ENCODE results near the gene NUP160.

DNA sequence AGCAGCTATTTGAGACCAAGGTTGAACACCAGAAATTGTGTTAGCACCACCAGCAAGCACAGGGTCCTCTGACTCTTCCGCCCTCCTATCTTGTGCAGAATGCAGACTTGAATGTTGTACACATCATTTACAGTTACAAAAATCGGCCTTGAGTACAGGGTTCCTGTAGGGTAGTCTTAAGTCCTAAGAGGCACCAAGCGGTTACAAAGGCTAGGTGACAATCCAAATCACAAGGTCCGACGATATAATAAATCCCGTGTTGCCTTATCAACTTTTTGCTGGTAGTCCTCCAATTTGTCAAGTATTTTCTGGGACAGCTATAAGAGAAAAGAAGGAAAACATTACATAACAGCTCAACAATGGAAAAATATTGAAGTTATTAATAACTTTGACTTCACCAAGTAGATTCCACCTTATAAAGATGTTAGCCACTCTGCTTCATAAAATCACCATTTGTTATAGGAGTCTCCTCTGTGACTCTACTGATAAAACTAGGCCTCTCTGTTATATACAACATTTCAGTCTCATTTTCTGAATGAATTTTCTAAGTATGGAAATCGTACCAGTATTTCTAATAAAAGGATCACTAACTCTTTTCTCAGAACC, 69.2 kb downstream of the NUP160 start:
- TF ChIP-seq, protein P1, sequence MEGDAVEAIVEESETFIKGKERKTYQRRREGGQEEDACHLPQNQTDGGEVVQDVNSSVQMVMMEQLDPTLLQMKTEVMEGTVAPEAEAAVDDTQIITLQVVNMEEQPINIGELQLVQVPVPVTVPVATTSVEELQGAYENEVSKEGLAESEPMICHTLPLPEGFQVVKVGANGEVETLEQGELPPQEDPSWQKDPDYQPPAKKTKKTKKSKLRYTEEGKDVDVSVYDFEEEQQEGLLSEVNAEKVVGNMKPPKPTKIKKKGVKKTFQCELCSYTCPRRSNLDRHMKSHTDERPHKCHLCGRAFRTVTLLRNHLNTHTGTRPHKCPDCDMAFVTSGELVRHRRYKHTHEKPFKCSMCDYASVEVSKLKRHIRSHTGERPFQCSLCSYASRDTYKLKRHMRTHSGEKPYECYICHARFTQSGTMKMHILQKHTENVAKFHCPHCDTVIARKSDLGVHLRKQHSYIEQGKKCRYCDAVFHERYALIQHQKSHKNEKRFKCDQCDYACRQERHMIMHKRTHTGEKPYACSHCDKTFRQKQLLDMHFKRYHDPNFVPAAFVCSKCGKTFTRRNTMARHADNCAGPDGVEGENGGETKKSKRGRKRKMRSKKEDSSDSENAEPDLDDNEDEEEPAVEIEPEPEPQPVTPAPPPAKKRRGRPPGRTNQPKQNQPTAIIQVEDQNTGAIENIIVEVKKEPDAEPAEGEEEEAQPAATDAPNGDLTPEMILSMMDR (conservative IDR thresholded peaks at IDR 0.05): no peak
- TF ChIP-seq ZFX (IDR thresholded peaks at IDR 0.05): no peak

All from C4-2B (cell line).